Measurements from ENCODE around the gene IRF2BPL. TPM values are rescaled to one million over a fixed set of nuclear protein-coding genes. Genes with fewer than 3 reads are reported as not detected.

The IRF2BPL gene
- polyA plus RNA-seq, 1 experiment: 17.6 TPM

DNA sequence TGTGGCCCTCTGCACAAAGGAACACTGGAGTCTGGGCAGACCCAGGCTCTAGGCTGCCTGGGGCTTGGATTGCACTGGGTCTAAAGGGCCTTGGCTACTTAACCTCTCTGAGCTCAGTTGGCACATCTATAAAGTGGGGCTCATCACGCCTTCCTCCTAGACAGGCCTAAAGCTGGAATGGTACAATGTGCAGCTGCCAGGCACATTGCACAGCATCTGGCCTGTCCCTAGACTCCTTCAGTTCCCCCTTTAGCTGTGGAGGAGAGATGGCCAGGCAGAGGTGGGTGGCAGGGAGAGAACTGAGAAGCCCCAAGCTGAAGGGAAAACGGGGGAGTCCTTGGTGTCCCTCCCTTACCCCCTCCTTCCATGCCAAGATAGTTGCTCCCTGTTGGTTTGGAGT lies 10.8 kb downstream of the IRF2BPL start:
- POLR2A ChIA-PET: no interaction called here
- CTCF ChIA-PET: interaction anchor here (1.3 to 1.9 kb wide), 2 partner anchors 9 to 105 kb away, joined by 3 to 7 read pairs; no protein-coding TSS in a partner anchor
- DNase-seq (ENCODE audit: low read depth): no peak
- Histone ChIP-seq H3K4me3 (ENCODE audit: low read depth, low read length) (no peak overlapping the region), H3K36me3 (ENCODE audit: control insufficient read depth, insufficient read depth, low read length) (no peaks in the 10 kb centered on the region), H3K27me3 (ENCODE audit: control insufficient read depth, insufficient read depth, low read length) (no peaks in the 10 kb centered on the region)
- no peak for TF ChIP-seq CTCF (IDR thresholded peaks at IDR 0.05; ENCODE audit: insufficient read depth, low read depth, low read length)

GRCh38 chr14:77014734-77015133 lies 13.8 kb downstream of the IRF2BPL start:
- DNase-seq (ENCODE audit: low read depth): no peak
- TF ChIP-seq CTCF (IDR thresholded peaks at IDR 0.05; ENCODE audit: insufficient read depth, low read depth, low read length): no peak
- ChIA-PET POLR2A (no interaction called here), CTCF (interaction anchor here (0.6 to 2.1 kb wide), 3 partner anchors 9 to 96 kb away, joined by 3 to 8 read pairs (median 6); no protein-coding TSS in a partner anchor)
- H3K4me3 ChIP-seq (ENCODE audit: low read depth, low read length): no peak overlapping the region
- H3K36me3 ChIP-seq (ENCODE audit: control insufficient read depth, insufficient read depth, low read length): no peaks in the 10 kb centered on the region
- H3K27me3 ChIP-seq (ENCODE audit: control insufficient read depth, insufficient read depth, low read length): no peaks in the 10 kb centered on the region

DNA sequence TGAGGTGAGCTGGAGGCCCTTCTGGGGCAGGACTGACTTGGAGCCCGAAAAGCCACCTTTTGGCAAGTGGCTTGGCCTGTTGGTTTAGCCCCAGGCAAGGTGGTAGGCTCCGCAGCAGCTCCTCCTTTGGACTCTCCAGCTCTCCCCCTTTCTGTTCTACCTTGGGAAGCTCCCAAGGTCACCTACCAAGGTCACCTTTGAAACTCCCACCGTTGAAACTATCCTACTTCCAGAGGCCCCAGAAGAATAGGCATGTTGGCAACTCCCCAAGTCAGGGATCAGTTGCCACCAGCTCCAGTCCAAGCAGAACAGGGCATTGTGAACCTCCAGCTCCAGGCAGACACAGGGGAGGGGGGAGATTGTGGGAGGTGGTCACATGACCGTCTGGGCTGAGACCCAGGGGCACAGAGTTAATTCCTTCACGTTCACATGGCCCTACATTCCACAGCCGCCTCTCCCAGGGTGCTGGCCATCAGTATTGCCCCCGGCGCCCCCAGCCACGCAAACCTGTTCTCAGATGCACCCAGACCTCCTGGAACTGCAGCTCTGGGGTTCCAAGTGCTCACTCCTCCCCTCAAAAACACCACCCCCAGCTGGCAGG lies 14.4 kb downstream of the IRF2BPL start:
- H3K27me3 ChIP-seq (ENCODE audit: control insufficient read depth, insufficient read depth, low read length): no peaks in the 10 kb centered on the region
- no peak overlapping the region for H3K4me3 ChIP-seq (ENCODE audit: low read depth, low read length)
- TF ChIP-seq CTCF (IDR thresholded peaks at IDR 0.05; ENCODE audit: insufficient read depth, low read depth, low read length): no peak
- no peaks in the 10 kb centered on the region for H3K36me3 ChIP-seq (ENCODE audit: control insufficient read depth, insufficient read depth, low read length)
- CTCF ChIA-PET: interaction anchor here (0.8 to 2.1 kb wide), 5 partner anchors 9 to 101 kb away, joined by 3 to 8 read pairs (median 4); no protein-coding TSS in a partner anchor
- no peak for DNase-seq (ENCODE audit: low read depth)
- POLR2A ChIA-PET: no interaction called here

DNA sequence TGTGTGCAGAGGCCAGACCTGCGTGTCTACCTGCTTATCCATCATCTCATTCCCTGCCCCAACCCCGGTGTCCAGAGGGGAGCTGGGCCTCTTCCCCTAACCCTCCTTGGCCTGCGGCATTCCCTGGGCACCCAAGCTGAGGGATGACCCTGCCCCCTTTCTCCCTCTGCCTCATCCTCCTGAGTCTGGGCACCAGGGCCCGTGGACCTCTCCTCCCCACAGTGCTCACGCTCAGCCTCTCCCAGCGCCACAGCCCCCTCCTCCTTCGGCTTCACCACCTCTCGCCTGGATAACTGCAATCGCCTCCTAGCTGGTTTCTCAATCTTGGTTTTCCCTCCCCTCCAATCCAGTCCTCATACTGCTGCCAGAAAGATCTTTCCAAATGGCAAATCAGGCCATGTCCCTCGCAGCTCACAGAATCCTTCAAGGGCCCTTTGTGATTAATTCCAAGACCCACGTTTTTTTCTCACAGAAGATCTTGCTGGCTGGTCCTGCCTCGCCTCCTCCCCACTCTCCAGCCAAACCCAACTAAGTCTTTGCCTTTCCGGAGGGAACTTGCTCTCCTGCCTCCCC lies 16.2 kb downstream of the IRF2BPL start:
- ChIA-PET POLR2A (no interaction called here), CTCF (interaction anchor here (0.6 kb wide), 1 partner anchor 65 kb away, joined by 3 read pairs; no protein-coding TSS in a partner anchor)
- Histone ChIP-seq H3K27me3 (ENCODE audit: control insufficient read depth, insufficient read depth, low read length) (no peaks in the 10 kb centered on the region), H3K36me3 (ENCODE audit: control insufficient read depth, insufficient read depth, low read length) (no peaks in the 10 kb centered on the region), H3K4me3 (ENCODE audit: low read depth, low read length) (no peak overlapping the region)
- DNase-seq (ENCODE audit: low read depth): no peak
- no peak for TF ChIP-seq CTCF (IDR thresholded peaks at IDR 0.05; ENCODE audit: insufficient read depth, low read depth, low read length)

- DNase-seq (ENCODE audit: low read depth): no peak
- no peak for TF ChIP-seq CTCF (IDR thresholded peaks at IDR 0.05; ENCODE audit: insufficient read depth, low read depth, low read length)
- CTCF ChIA-PET: interaction anchor here (0.6 kb wide), 1 partner anchor 62 kb away, joined by 4 read pairs; no protein-coding TSS in a partner anchor
- Histone ChIP-seq H3K36me3 (ENCODE audit: control insufficient read depth, insufficient read depth, low read length) (no peaks in the 10 kb centered on the region), H3K4me3 (ENCODE audit: low read depth, low read length) (no peak overlapping the region), H3K27me3 (ENCODE audit: control insufficient read depth, insufficient read depth, low read length) (no peaks in the 10 kb centered on the region)
- POLR2A ChIA-PET: no interaction called here
These were observed 17.3 kb downstream of the IRF2BPL start for GRCh38 chr14:77011245-77011644.
